ENCODE results near the gene TEP1.
A peak's percentile ranks its signal among the peaks of the same experiment; 100 is the strongest.

The TEP1 gene

DNA sequence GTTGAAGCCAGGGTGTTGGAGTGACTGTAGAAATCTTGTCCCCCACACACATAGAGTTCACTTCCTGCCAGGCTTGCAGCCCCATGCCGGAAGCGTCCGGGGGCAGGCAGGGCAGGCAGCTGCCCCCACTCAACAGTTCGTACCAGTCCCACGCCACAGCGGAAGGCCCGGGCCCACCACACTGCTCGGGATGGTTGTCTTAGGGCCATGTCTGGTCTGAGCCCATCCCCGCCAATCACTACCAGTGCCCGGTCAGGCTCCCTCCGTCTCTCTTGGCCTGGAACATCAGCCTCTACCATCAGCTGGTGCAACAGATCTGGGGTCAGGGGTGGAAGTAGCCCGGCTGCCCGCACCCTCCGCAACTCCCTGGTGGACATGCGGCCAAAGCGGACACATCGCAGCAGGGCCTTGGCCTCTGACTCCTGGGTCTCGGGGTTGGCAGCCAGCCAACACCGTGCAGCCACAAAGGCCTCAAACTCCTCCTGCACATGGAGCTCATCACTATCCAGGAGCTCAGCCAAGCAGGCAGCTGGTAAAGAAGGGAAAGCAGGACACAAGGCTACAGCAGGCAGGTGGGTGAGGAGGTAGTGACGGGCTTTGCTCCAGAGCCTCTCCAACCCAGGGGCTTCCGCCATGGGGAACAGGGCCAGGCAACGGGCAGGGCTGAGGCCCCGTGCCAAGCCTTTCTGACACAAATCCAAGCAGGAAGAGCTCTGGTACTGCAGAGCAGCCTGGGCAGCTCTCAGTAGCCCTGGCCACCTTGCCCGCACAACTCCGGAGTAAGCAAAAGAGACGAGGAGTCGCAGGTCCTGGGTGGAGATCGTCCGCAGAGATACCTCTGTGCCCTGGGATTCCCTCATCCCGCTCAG, 16.7 kb upstream of the TEP1 start:
- DNase-seq = no peak

- DNase-seq = no peak
These were observed 15.5 kb upstream of the TEP1 start for GRCh38 chr14:20428802-20429201.

DNA sequence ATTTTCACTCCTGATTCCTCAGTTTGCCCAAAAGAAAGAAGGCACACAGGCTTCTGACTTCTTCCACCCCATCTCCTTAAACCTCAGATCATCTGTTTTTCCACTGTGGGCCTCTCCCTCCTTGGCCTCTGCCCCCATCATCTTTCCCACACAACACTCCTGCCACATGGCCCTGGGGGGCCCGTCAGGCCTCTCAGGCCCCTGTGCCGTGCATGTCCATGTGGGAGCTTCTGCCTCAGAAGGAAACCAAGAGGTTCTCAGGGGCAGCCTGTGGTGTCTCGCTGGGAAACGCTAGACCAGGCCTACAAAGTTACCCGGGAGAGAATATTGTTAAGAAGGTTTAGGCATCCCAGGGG, 14.7 kb upstream of the TEP1 start:
- DNase-seq = no peak

- no peak for DNase-seq
These were observed 14.1 kb upstream of the TEP1 start for GRCh38 chr14:20427231-20428009.

DNA sequence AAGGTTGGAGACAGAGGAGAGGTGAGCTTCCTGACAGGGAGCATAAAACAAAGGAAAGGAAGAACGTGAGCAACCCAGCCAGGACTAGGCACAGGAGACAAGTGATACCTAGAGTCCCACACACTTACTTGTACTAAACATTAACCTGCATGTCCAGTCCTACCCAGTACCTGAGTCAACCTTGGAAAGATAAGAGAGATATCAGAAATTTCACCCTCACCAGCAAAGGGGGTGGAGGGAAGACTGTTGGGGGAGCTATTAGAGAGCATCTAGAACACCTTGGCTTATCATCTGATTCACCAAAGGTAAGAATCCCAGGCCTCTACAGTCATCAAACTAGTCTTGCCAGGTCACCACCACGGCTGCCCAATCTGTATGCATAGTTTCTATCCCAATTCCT, 11.6 kb upstream of the TEP1 start:
- DNase-seq = no peak

DNA sequence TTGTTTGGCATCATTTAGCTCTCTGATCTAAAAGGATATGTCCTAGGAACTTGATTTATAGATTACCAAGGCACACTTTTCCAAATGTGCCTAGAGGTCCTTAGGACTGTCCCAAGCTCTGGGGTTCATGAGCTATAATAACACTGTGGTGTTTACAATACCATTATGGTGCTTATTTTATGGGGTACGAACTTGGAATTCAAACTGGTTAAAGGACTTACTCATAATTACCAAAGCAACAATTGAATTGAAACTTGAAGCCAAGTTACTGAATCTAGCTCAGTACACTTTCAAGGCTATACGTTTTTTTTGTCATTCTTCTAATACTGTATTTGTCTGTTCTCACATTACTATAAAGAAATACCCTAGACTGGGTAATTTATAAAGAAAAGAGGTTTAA, 9.6 kb upstream of the TEP1 start:
- DNase-seq = no peak

DNA sequence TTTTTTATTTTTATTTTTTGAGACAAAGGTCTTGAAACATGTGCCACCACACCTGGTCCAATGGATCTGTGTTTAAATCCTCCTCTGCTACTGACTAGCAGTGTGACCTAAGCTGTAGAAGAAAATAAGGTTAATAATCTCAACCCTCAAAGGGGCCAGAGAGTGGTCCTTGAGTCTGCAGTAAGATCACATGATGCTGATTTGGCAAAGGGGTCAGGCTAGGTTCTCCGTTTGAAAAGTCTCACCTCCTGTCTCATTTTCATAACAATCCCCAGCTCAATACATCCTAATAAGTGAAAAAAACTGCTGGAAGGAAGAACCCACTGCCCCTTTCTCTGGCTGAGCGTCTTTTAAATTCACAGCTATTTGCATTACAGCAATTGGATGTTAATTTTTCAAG, 8.0 kb upstream of the TEP1 start:
- no peak for DNase-seq

- no peak for DNase-seq
These were observed 6.1 kb upstream of the TEP1 start for GRCh38 chr14:20419419-20419818.

- DNase-seq = no peak
These were observed 5.2 kb upstream of the TEP1 start for GRCh38 chr14:20418501-20418909.

DNA sequence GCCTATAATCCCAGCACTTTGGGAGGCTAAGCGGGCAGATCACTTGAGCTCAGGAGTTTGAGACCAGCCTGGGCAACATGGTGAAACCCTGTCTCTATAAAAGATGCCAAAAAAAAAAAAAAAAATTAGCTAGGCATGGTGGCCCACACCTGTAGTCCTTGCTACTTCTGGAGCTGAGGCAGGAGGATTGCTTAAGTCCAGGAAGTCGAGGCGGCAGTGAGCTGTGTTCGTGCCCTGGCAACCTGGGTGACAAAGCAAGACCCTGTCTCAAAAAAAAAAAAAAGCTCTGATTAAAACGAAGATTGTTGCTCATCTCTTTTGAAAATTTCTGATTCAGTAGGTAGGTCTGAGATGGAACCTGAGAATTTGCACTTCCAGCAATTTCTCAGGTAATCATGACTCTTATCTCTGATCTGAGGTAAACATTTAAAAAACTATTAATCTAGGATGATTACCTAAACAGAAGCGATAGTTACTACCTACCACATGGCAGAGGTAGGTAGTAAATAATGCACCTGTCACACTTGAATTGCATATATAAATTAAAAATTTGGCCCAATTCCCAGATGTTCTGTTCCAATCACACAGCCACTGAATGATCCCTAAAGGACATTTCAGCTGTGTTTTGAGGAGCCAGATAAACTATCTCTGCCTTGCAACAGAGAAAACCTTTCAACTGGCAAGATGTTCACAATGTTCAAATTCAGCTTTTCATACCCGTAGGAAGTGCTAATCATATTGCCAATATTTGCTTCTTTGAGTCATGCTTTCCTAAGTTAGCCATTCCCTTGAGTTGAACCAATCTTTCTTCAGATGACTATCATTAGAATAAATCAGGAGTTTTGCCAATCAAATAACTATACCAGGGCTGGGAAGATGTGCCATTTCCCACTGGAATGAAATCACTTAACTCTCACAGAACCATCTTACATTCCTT, 4.2 kb upstream of the TEP1 start:
- no peak for DNase-seq

DNA sequence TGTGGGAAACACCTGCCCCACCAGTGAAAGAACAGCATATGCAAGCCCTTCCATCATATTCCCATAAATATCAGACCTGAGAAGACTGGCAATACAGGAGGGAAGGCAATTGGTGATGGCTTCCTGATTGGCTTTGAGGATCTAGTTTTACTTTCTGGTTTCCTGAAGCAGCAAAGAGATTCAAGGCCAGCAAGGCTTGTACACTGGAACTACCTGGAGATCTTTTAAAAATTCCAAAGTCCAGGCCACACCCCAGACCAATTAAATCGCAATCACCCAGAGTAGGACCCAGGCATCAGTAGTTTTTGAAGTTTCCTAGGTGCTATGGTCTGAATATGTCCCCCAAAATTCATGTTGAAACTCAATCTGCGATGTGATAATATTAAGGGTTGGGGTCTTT, 2.9 kb upstream of the TEP1 start:
- DNase-seq = no peak

DNA sequence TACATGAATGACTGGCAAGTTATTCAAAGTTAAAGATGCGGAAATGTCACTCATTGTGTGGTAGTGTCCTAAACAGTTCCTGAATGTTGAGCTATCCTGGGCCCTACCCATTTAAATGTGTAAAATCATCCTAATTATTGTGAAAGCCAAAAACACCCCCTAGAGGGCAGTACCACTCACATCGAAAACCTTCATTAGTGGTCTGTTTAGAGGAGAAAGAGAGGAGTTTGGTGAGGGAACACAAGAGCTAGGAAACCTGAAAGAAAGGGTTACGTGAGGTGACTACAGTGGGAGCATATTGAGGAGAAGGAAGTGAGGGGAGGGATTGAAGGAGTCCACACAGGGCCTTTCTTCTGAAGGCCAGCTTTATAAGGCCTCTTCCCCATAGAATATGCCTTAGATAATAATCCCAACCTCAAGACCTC, 2.5 kb upstream of the TEP1 start:
- peak; percentile 19 to 24 for DNase-seq

DNA sequence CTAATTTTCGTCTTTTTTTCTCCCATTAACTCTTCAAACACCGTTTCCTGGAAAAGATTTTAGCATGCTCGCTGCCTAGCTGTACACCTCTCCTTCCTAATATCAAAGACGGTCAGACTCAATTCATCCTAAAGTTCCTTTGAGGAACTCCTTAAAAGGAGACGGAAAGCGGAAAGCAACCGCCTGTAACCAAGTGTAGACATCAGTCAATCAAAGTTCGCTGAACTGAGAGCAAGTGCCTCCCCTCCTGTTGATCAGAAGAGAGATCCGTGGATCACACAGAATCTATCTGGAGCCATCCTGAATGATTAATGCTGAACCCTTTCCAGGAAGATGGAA, 412 bp upstream of the TEP1 start:
- no peak for DNase-seq

DNA sequence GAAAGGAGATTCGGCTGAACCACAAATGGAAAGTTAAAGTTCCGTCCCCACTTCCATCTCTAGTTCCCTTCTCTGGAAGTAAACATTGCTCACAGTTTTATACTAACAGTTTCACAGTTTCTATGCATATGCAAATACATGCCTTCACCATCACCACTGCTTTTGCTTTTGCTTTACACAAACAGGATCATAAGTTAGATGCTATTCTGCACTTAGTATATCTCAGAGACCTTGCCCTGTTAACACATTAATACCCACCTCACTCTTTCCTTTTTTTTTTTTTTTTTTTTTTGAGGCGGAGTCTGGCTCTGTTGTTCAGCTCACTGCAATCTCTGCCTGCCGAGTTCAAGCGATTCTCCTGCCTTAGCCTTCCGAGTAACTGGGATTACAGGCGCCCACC, 890 bp downstream of the TEP1 start:
- DNase-seq = no peak

GRCh38 chr14:20409226-20409625, 4.1 kb downstream of the TEP1 start:
- DNase-seq = no peak

- no peak for DNase-seq
These were observed 9.8 kb downstream of the TEP1 start for GRCh38 chr14:20403521-20403920.

DNA sequence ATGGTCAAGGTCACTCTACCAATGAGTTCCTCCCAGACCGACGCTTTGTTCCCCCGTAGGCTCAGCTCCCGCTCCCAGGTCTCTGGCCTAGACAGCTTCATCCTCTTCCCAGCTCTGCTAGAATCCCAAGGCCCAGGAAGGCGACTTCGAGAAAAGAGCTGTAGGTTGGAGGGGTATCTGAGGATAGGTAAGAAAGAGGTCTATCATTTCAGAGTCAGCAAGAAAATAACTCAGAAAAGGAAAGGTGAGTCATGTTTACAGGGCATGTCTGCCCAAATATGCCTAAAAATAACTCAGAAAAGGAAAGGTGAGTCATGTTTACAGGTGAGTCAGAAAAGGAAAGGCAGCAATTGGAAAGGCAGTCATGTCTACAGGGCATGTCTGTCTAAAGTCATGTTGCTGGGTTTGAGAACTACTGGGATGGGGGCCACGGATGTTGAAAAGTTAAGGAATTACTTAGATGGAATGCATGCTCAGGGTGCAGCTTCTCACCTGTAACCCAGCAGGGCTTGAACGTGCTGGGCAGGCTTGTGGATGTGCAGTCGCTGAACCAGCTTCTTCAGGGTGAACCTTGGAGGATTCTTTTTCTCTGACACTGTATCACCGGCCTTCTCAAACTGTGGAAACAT, 12.2 kb downstream of the TEP1 start:
- no peak for DNase-seq

DNA sequence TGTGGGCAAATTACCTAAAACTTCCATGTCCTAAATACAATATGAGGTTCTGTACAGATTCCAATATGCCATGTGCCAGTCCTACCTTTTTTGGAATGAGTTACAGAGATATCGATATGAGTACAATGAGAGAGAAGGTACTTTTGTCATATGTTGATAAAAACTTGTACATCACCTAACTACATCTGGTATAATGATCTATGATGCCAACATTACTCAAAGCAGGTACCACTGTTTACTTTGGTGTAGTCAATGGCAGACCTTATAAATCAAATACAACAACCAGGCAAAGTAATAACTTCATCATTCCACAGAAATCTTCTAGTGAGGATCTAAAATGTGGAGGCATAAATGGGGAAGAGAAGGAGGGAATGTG, 12.7 kb downstream of the TEP1 start:
- no peak for DNase-seq

GRCh38 chr14:20397511-20397910, 15.8 kb downstream of the TEP1 start:
- DNase-seq = no peak

GRCh38 chr14:20391505-20391904, 21.8 kb downstream of the TEP1 start:
- no peak for DNase-seq

GRCh38 chr14:20388159-20388558, 25.1 kb downstream of the TEP1 start:
- DNase-seq = no peak

DNA sequence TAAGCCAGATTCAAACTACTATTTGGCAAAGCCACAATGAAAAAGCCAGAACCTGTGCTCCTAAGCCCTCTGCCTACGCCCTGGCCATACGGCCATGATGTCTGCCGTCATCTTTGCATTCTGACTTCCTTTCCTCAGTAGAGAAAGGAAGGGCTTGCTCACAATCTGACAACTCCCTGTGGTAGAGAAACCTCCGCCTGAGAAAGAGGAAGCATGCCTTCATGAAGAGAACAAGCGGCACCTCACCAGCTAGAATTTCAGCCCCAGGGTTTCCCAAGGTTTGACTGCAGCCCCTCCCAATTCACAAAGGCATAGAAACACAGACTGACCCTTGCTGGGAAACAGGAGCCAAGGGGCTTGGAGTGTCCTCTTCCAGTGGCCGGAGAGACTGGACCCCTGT, 25.7 kb downstream of the TEP1 start:
- DNase-seq = no peak

DNA sequence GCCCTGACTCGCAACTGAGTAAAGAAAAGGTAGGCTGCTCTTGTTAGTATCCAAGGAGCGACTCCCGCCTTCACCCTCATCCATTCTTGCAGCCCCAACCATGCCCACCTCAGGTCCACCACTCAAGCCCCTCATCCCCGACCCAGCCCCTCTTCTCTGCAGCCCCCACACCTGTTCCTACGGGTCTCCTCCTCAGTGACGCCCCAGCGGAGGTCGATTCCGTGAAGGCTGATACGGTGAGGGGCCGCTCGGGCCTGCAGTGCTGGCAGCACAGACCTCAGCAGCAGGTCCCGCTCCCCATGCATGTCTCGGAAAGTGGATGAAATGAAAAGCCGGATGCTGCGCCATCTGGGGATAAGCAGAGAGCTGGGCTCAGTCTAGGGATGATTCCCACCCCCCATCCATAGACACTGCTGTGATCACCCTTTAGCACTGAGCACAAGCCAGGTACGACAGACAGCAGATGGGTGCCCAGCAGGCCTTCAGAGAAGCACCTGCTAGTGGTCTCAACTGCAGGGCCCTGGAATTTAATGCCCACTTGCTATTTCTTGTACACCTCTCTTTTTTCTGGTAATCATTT, 26.9 kb downstream of the TEP1 start:
- no peak for DNase-seq

Data from NCI-H1930 (cell line).